H1 (cell line): Measurements from ENCODE around the gene NTN5. TPM values are rescaled to one million over a fixed set of nuclear protein-coding genes. Genes with fewer than 3 reads are reported as not detected.

Source experiments
- CBX8 ChIP-seq: fragments of 300-800, 300-1000 bp; sonication (generic); IDR thresholded peaks from 2 replicates; pipeline ENCODE4 v1.7.1; 2016; ENCODE audit warnings: low read depth, low read length, borderline replicate concordance
- CREB1 ChIP-seq: IDR thresholded peaks from 2 replicates; pipeline ENCODE4 v1.6.1; 2012; ENCODE audit warnings: inconsistent platforms
- GABPA ChIP-seq: IDR thresholded peaks from 2 replicates; pipeline ENCODE4 v1.6.1; 2011; ENCODE audit warnings: mild to moderate bottlenecking, low read length, moderate library complexity, borderline replicate concordance; ENCODE audit not compliant: insufficient read depth
- HDAC6 ChIP-seq: IDR thresholded peaks from one replicate; pipeline ENCODE4 v1.7.1; 2012; ENCODE audit warnings: low read depth, mild to moderate bottlenecking, inconsistent platforms, low read length, moderate library complexity
- POLR2AphosphoS5 ChIP-seq: IDR thresholded peaks from 2 replicates; pipeline ENCODE4 v1.6.1; 2011; ENCODE audit warnings: low read depth, low read length
- POU5F1 ChIP-seq: IDR thresholded peaks from 2 replicates; pipeline ENCODE4 v1.6.1; 2011; ENCODE audit warnings: low read depth, mild to moderate bottlenecking, low read length, moderate library complexity
- SIX5 ChIP-seq: IDR thresholded peaks from 2 replicates; pipeline ENCODE4 v1.6.1; 2011; ENCODE audit warnings: mild to moderate bottlenecking, low read depth, low read length
- SP2 ChIP-seq: IDR thresholded peaks from 2 replicates; pipeline ENCODE4 v1.6.1; 2012; ENCODE audit warnings: mild to moderate bottlenecking, low read length, inconsistent platforms
- polyA plus RNA-seq, 7 experiments: library from polyadenylated mRNA; depleted of rRNA in 3 of 7; stranded (reverse) in 5 of 7; unstranded in 2 of 7; fragments of >200 nt in 5 of 7; fragments of 200-250 nt in 2 of 7; gene quantifications; 1 replicate in 5 of 7; 2 replicates in 1 of 7; 4 replicates in 1 of 7; pipeline versions ENCODE4 v1.2.1 to v1.2.3, GENCODE V29; 2011 to 2013; ENCODE audit warnings: missing spikeins in 2 of 7, mixed read lengths in 2 of 7
- total RNA-seq: library from RNA; stranded (reverse); fragmentation: NEBNext Ultra II Directional; extraction: Animal tissue kit (Norgen Biotek cat#: 25700); gene quantifications from 2 replicates; pipeline ENCODE4 v1.2.1, GENCODE V29; 2021
- TF ChIP-seq, protein P1 (sequence below): fragments of 300-600 bp; sonication (generic); IDR thresholded peaks from 2 replicates; pipeline ENCODE4 v1.7.1; 2012; ENCODE audit warnings: low read length, moderate library complexity, mild to moderate bottlenecking, inconsistent platforms; ENCODE audit not compliant: insufficient replicate concordance
- TF ChIP-seq, protein P2 (sequence below), 3 experiments: IDR thresholded peaks; 1 replicate in 2 of 3; 2 replicates in 1 of 3; pipeline versions ENCODE4 v1.5.1 to v1.6.1; 2011; ENCODE audit warnings: low read length in 3 of 3, mild to moderate bottlenecking in 3 of 3, inconsistent platforms in 2 of 3, low read depth in 1 of 3, moderate library complexity in 1 of 3; ENCODE audit not compliant: insufficient read depth in 1 of 3; ENCODE audit errors: control extremely low read depth in 1 of 3

NTN5 gene
- total and polyA plus RNA-seq, 2 of the 8 experiments (the other 6 are each of a cell fraction or from before 2014, with no cell fraction given): 0.47 to 0.85 TPM

DNA sequence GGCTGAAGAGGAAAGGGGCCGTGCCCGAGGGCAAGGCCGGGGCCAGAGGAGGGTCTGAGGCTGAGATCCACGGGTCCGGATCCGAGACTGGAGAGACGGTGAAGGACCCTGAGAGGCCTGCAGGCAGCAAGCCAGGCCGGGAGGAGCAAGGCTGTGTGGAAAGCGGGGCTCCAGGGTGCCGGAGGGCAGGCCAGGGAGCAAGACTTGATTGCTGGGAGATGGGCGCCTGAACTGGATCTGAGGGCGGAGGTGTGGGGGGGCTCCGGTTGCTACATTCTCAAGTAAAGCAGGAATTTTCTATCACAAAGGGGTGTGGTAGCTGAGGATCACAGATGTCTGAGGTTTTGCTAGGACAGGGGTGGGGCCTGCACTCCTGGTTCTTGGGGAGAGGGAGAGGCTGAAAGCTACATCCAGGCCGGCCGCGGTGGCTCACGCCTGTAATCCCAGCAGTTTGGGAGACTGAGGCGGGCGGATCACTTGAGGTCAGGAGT, 42.9 kb upstream of the NTN5 start (continued):
- TF ChIP-seq, protein P1, sequence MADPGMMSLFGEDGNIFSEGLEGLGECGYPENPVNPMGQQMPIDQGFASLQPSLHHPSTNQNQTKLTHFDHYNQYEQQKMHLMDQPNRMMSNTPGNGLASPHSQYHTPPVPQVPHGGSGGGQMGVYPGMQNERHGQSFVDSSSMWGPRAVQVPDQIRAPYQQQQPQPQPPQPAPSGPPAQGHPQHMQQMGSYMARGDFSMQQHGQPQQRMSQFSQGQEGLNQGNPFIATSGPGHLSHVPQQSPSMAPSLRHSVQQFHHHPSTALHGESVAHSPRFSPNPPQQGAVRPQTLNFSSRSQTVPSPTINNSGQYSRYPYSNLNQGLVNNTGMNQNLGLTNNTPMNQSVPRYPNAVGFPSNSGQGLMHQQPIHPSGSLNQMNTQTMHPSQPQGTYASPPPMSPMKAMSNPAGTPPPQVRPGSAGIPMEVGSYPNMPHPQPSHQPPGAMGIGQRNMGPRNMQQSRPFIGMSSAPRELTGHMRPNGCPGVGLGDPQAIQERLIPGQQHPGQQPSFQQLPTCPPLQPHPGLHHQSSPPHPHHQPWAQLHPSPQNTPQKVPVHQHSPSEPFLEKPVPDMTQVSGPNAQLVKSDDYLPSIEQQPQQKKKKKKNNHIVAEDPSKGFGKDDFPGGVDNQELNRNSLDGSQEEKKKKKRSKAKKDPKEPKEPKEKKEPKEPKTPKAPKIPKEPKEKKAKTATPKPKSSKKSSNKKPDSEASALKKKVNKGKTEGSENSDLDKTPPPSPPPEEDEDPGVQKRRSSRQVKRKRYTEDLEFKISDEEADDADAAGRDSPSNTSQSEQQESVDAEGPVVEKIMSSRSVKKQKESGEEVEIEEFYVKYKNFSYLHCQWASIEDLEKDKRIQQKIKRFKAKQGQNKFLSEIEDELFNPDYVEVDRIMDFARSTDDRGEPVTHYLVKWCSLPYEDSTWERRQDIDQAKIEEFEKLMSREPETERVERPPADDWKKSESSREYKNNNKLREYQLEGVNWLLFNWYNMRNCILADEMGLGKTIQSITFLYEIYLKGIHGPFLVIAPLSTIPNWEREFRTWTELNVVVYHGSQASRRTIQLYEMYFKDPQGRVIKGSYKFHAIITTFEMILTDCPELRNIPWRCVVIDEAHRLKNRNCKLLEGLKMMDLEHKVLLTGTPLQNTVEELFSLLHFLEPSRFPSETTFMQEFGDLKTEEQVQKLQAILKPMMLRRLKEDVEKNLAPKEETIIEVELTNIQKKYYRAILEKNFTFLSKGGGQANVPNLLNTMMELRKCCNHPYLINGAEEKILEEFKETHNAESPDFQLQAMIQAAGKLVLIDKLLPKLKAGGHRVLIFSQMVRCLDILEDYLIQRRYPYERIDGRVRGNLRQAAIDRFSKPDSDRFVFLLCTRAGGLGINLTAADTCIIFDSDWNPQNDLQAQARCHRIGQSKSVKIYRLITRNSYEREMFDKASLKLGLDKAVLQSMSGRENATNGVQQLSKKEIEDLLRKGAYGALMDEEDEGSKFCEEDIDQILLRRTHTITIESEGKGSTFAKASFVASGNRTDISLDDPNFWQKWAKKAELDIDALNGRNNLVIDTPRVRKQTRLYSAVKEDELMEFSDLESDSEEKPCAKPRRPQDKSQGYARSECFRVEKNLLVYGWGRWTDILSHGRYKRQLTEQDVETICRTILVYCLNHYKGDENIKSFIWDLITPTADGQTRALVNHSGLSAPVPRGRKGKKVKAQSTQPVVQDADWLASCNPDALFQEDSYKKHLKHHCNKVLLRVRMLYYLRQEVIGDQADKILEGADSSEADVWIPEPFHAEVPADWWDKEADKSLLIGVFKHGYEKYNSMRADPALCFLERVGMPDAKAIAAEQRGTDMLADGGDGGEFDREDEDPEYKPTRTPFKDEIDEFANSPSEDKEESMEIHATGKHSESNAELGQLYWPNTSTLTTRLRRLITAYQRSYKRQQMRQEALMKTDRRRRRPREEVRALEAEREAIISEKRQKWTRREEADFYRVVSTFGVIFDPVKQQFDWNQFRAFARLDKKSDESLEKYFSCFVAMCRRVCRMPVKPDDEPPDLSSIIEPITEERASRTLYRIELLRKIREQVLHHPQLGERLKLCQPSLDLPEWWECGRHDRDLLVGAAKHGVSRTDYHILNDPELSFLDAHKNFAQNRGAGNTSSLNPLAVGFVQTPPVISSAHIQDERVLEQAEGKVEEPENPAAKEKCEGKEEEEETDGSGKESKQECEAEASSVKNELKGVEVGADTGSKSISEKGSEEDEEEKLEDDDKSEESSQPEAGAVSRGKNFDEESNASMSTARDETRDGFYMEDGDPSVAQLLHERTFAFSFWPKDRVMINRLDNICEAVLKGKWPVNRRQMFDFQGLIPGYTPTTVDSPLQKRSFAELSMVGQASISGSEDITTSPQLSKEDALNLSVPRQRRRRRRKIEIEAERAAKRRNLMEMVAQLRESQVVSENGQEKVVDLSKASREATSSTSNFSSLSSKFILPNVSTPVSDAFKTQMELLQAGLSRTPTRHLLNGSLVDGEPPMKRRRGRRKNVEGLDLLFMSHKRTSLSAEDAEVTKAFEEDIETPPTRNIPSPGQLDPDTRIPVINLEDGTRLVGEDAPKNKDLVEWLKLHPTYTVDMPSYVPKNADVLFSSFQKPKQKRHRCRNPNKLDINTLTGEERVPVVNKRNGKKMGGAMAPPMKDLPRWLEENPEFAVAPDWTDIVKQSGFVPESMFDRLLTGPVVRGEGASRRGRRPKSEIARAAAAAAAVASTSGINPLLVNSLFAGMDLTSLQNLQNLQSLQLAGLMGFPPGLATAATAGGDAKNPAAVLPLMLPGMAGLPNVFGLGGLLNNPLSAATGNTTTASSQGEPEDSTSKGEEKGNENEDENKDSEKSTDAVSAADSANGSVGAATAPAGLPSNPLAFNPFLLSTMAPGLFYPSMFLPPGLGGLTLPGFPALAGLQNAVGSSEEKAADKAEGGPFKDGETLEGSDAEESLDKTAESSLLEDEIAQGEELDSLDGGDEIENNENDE: no peak
- TF ChIP-seq CREB1 (no peak), POLR2AphosphoS5 (no peak), CBX8 (no peak), GABPA (no peak), HDAC6 (no peak), SIX5 (no peak), POU5F1 (no peak), SP2 (no peak)
- TF ChIP-seq, protein P2, sequence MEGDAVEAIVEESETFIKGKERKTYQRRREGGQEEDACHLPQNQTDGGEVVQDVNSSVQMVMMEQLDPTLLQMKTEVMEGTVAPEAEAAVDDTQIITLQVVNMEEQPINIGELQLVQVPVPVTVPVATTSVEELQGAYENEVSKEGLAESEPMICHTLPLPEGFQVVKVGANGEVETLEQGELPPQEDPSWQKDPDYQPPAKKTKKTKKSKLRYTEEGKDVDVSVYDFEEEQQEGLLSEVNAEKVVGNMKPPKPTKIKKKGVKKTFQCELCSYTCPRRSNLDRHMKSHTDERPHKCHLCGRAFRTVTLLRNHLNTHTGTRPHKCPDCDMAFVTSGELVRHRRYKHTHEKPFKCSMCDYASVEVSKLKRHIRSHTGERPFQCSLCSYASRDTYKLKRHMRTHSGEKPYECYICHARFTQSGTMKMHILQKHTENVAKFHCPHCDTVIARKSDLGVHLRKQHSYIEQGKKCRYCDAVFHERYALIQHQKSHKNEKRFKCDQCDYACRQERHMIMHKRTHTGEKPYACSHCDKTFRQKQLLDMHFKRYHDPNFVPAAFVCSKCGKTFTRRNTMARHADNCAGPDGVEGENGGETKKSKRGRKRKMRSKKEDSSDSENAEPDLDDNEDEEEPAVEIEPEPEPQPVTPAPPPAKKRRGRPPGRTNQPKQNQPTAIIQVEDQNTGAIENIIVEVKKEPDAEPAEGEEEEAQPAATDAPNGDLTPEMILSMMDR (IDR thresholded peaks at IDR 0.05; ENCODE audit: control extremely low read depth in 1 of 3, insufficient read depth in 1 of 3, low read depth in 1 of 3, low read length in 3 of 3): no peak
